Fibroblast of lung (primary cell): ENCODE results near the gene POP7. TPM values are rescaled to one million over a fixed set of nuclear protein-coding genes. Genes with fewer than 3 reads are reported as not detected.

Source experiments
- DNase-seq, 2 donors: peaks; one replicate each; pipeline versions ENCODE4 v3.0.0 to v3.0.0-alpha.2; 2010; ENCODE audit warnings: low read depth in 2 of 2
- H2AFZ ChIP-seq: 2 replicates; pipeline ENCODE4 v1.5.1; 2012; ENCODE audit warnings: low read length, control low read depth, inconsistent platforms
- H3K27ac ChIP-seq: 2 replicates; pipeline ENCODE4 v1.5.1; 2011; ENCODE audit warnings: low read length, control low read depth; ENCODE audit not compliant: insufficient read depth
- H3K27me3 ChIP-seq: 2 replicates; pipeline ENCODE4 v1.5.1; 2011; ENCODE audit warnings: mild to moderate bottlenecking, low read length; ENCODE audit not compliant: control insufficient read depth, insufficient read depth
- H3K36me3 ChIP-seq: 2 replicates; pipeline ENCODE4 v1.5.1; 2011; ENCODE audit warnings: low read length; ENCODE audit not compliant: control insufficient read depth, insufficient read depth
- H3K4me1 ChIP-seq: 2 replicates; pipeline ENCODE4 v1.5.1; 2011; ENCODE audit warnings: low read length; ENCODE audit not compliant: control insufficient read depth, insufficient read depth; ENCODE audit errors: extremely low read depth
- H3K4me2 ChIP-seq: 2 replicates; pipeline ENCODE4 v1.5.1; 2011; ENCODE audit warnings: low read length, control low read depth; ENCODE audit not compliant: insufficient read depth; ENCODE audit errors: extremely low read depth
- H3K4me3 ChIP-seq, 4 experiments: fragments of 200-600 bp in 1 of 4; sonication (generic) in 1 of 4; replicated peaks in 1 of 4; 2 replicates each; pipeline ENCODE4 v1.5.1; 2011 to 2016; ENCODE audit warnings: low read length in 4 of 4, low read depth in 3 of 4, mild to moderate bottlenecking in 3 of 4, control low read depth in 2 of 4, inconsistent platforms in 1 of 4, mixed read lengths in 1 of 4; ENCODE audit not compliant: insufficient read depth in 1 of 4; ENCODE audit errors: control extremely low read depth in 1 of 4
- H3K79me2 ChIP-seq: 2 replicates; pipeline ENCODE4 v1.5.1; 2012; ENCODE audit warnings: mild to moderate bottlenecking, low read length, inconsistent platforms; ENCODE audit not compliant: control insufficient read depth, insufficient read depth
- H3K9ac ChIP-seq: 2 replicates; pipeline ENCODE4 v1.5.1; 2011; ENCODE audit warnings: mild to moderate bottlenecking, low read length, control low read depth; ENCODE audit not compliant: insufficient read depth
- H3K9me3 ChIP-seq: 2 replicates; pipeline ENCODE4 v1.5.1; 2012; ENCODE audit warnings: low read depth, low read length; ENCODE audit not compliant: control insufficient read depth, insufficient read depth
- H4K20me1 ChIP-seq: 2 replicates; pipeline ENCODE4 v1.5.1; 2011; ENCODE audit warnings: low read length; ENCODE audit not compliant: control insufficient read depth, insufficient read depth; ENCODE audit errors: extremely low read depth
- CTCF ChIP-seq, 2 donors: IDR thresholded peaks in 1 of 2; conservative IDR thresholded peaks in 1 of 2; 1 replicate in 1 of 2; 2 replicates in 1 of 2; pipeline ENCODE4 v1.5.1; 2011 to 2012; ENCODE audit warnings: low read length in 2 of 2, control low read depth in 1 of 2, inconsistent platforms in 1 of 2, low read depth in 1 of 2, mild to moderate bottlenecking in 1 of 2
- EZH2 ChIP-seq: IDR thresholded peaks from 2 replicates; pipeline ENCODE4 v1.5.1; 2012; ENCODE audit warnings: low read length, control low read depth, mild to moderate bottlenecking; ENCODE audit errors: missing control alignments
- polyA plus RNA-seq, 2 donors: library from polyadenylated mRNA; depleted of rRNA in 1 of 2; stranded (reverse) in 1 of 2; unstranded in 1 of 2; fragments of >200 nt; gene quantifications; 2 replicates each; pipeline ENCODE4 v1.2.1, GENCODE V29; 2011 to 2012; ENCODE audit warnings: missing spikeins in 1 of 2
- total RNA-seq: library from RNA; depleted of rRNA; stranded (reverse); fragments of >200 nt; gene quantifications from 2 replicates; pipeline ENCODE4 v1.2.1, GENCODE V29; 2014

The POP7 gene
- total and polyA plus RNA-seq, 2 donors (not counting 1 experiment from before 2014, with no cell fraction given): 19.4 to 31.9 TPM

GRCh38 chr7:100687261-100687660 lies 18.7 kb upstream of the POP7 start:
- no peak for DNase-seq
- Histone ChIP-seq H3K9me3 (no peaks in the 10 kb centered on the region), H3K9ac (no peak overlapping the region), H3K36me3 (peaks cover 36% of the 10 kb centered on the region), H3K79me2 (peaks cover 38% of the 10 kb centered on the region), H3K4me2 (no peak overlapping the region), H3K27ac (no peak overlapping the region), H2AFZ (no peak overlapping the region), H4K20me1 (no peaks in the 10 kb centered on the region), H3K4me1 (peaks cover 11% of the 10 kb centered on the region), H3K27me3 (no peaks in the 10 kb centered on the region), H3K4me3 (no peak overlapping the region)
- no peak for TF ChIP-seq CTCF (conservative IDR thresholded peaks at IDR 0.05 in 1 of 2, IDR thresholded peaks at IDR 0.05 in 1 of 2; ENCODE audit: low read depth in 1 of 2, low read length in 2 of 2)
- no peak for TF ChIP-seq EZH2

DNA sequence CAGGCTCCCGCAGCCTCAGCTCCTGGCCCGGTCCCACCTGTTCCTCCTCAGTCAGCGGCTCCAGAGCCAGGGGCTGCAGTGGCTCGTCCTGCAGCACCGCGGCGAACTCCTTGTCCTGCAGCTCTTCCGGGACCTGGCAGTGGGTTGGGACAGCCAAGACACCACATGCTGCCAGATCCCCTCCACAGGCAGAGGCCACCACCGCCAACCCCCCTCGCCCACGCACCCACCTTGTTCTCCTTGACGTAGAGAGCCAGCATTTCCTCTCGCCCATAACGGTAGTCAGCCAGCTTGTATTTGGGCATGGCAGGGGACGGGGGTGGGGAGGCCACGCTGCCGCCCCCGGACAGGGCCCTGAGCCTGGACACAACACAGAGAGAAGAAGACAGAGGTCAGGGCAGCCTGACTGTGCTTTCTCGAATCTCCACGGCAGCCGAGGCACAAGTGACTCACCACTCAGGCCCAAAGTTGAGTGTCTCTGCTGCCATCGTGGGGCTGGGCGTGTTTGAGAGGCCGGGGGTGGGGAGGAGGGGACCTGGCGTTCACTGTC lies 18.1 kb upstream of the POP7 start:
- H3K9ac ChIP-seq: no peak overlapping the region
- no peak overlapping the region for H2AFZ ChIP-seq
- no peak overlapping the region for H3K4me3 ChIP-seq
- no peaks in the 10 kb centered on the region for H3K27me3 ChIP-seq
- DNase-seq: peak in 1 of 2 donors; percentile 41
- peaks cover 43% of the 10 kb centered on the region for H3K79me2 ChIP-seq
- no peak overlapping the region for H3K27ac ChIP-seq
- TF ChIP-seq CTCF (conservative IDR thresholded peaks at IDR 0.05 in 1 of 2, IDR thresholded peaks at IDR 0.05 in 1 of 2; ENCODE audit: low read depth in 1 of 2, low read length in 2 of 2) (no peak), EZH2 (no peak)
- peaks cover 34% of the 10 kb centered on the region for H3K36me3 ChIP-seq
- no peak overlapping the region for H3K4me2 ChIP-seq
- no peaks in the 10 kb centered on the region for H4K20me1 ChIP-seq
- peaks cover 10% of the 10 kb centered on the region for H3K4me1 ChIP-seq
- H3K9me3 ChIP-seq: no peaks in the 10 kb centered on the region

DNA sequence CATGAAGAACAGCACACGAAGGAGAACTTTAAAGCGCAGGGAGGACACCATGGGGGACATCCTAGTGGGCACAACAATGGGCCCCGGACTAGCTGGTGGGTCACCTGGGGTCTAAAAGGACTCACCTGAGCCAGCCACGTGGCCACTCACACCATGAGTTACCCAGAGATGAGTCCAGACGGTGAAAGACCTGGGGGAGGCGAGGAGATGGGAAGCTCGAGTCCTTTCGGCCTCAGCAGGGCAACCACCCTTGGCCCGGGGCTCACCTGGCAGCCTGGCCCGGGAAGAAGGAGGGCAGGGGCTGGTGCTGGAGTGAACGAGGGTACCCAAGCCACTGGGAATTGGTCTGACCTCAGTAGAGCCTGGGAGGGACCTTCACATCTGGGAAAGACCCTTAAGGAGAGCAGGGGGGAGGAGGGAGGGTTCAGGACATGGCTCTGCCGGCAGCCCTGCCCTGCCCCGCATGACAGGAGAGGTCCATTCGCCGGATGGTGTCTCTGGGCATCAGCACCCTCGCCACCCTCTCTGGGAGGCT lies 17.5 kb upstream of the POP7 start:
- Histone ChIP-seq H3K36me3 (peaks cover 29% of the 10 kb centered on the region), H3K27ac (no peak overlapping the region), H3K4me2 (no peak overlapping the region), H3K4me1 (peaks cover 10% of the 10 kb centered on the region), H3K9ac (no peak overlapping the region), H3K27me3 (no peaks in the 10 kb centered on the region), H4K20me1 (no peaks in the 10 kb centered on the region), H2AFZ (no peak overlapping the region), H3K79me2 (peaks cover 49% of the 10 kb centered on the region), H3K4me3 (no peak overlapping the region), H3K9me3 (no peaks in the 10 kb centered on the region)
- no peak for DNase-seq
- no peak for TF ChIP-seq CTCF (conservative IDR thresholded peaks at IDR 0.05 in 1 of 2, IDR thresholded peaks at IDR 0.05 in 1 of 2; ENCODE audit: low read depth in 1 of 2, low read length in 2 of 2)
- no peak for TF ChIP-seq EZH2
